Endothelial cell of umbilical vein (primary cell): Measurements from ENCODE around the gene RASAL2.

ENCODE experiments used
- CTCF ChIP-seq, 2 donors: IDR thresholded peaks; 1 replicate in 1 of 2; 2 replicates in 1 of 2; pipeline ENCODE4 v1.5.1; 2011; ENCODE audit warnings: low read length in 2 of 2, mild to moderate bottlenecking in 2 of 2, moderate library complexity in 2 of 2, control low read depth in 1 of 2, inconsistent platforms in 1 of 2, low read depth in 1 of 2; ENCODE audit not compliant: insufficient read depth in 1 of 2; ENCODE audit errors: extremely low read depth in 1 of 2
- EZH2 ChIP-seq: IDR thresholded peaks from 2 replicates; pipeline ENCODE4 v1.6.1; 2012; ENCODE audit warnings: borderline replicate concordance, low read depth, mild to moderate bottlenecking, moderate library complexity, low read length, inconsistent platforms; ENCODE audit not compliant: severe bottlenecking
- FOS ChIP-seq: IDR thresholded peaks from 2 replicates; pipeline ENCODE4 v1.6.1; 2011; ENCODE audit warnings: mild to moderate bottlenecking, low read length, moderate library complexity, borderline replicate concordance; ENCODE audit not compliant: insufficient read depth
- MAX ChIP-seq: IDR thresholded peaks from 2 replicates; pipeline ENCODE4 v1.6.1; 2011; ENCODE audit not compliant: insufficient read depth, insufficient read length
- POLR2A ChIP-seq: IDR thresholded peaks from 2 replicates; pipeline ENCODE4 v1.6.1; 2012; ENCODE audit warnings: low read depth, mild to moderate bottlenecking, control low read depth, low read length
- POLR2AphosphoS5 ChIP-seq: IDR thresholded peaks from 2 replicates; pipeline ENCODE4 v1.6.1; 2012; ENCODE audit warnings: low read depth, mild to moderate bottlenecking, control low read depth, low read length, moderate library complexity; ENCODE audit not compliant: insufficient read depth

- TF ChIP-seq CTCF (IDR thresholded peaks at IDR 0.05; ENCODE audit: extremely low read depth in 1 of 2, insufficient read depth in 1 of 2, low read depth in 1 of 2, low read length in 2 of 2): no peak
- no peak for TF ChIP-seq MAX
- TF ChIP-seq POLR2AphosphoS5: no peak
- TF ChIP-seq POLR2A: no peak
- no peak for TF ChIP-seq EZH2
- no peak for TF ChIP-seq FOS
These were observed 190.2 kb downstream of the RASAL2 start for GRCh38 chr1:178284058-178284457.
